Lower lobe of right lung (tissue), 2 donors: ENCODE results near the gene HOXD9. TPM values are rescaled to one million over a fixed set of nuclear protein-coding genes. Genes with fewer than 3 reads are reported as not detected.

ENCODE experiments used
- ATAC-seq, 2 donors: fragments of 200-7000 bp; cut with Tn5 transposase; one replicate each; pipeline ENCODE4 v1.9.1; 2020 to 2022; ENCODE audit warnings: mild to moderate bottlenecking in 2 of 2, moderate library complexity in 2 of 2
- DNase-seq: peaks from one replicate; pipeline ENCODE4 v3.0.0-alpha.2; 2020
- H3K27ac ChIP-seq: fragments of 200-600 bp; one replicate; pipeline ENCODE4 v1.8.0; 2022
- H3K27me3 ChIP-seq: fragments of 200-600 bp; one replicate; pipeline ENCODE4 v1.8.0; 2022; ENCODE audit warnings: low read depth
- H3K36me3 ChIP-seq: fragments of 200-600 bp; one replicate; pipeline ENCODE4 v1.8.0; 2022; ENCODE audit warnings: mild to moderate bottlenecking
- H3K4me1 ChIP-seq: fragments of 200-600 bp; one replicate; pipeline ENCODE4 v1.8.0; 2022
- H3K4me3 ChIP-seq: fragments of 200-600 bp; one replicate; pipeline ENCODE4 v1.8.0; 2022; ENCODE audit warnings: mild to moderate bottlenecking
- H3K9me3 ChIP-seq: fragments of 200-600 bp; one replicate; pipeline ENCODE4 v1.8.0; 2022
- intact Hi-C: fragments of 100-400 bp; cut with DNase I; formaldehyde crosslinking; loops from one replicate; pipeline ENCODE4 v1.11.0; 2022
- total RNA-seq: library from RNA; stranded (reverse); fragmentation: NEBNext Ultra II Directional; extraction: Animal tissue kit (Norgen Biotek cat#: 25700); gene quantifications from one replicate; pipeline ENCODE4 v1.2.1, GENCODE V29; 2021
- TF ChIP-seq, protein P1 (sequence below): fragments of 200-600 bp; IDR thresholded peaks from one replicate; pipeline ENCODE4 v1.8.0; 2022; ENCODE audit warnings: antibody characterized with exemption, mild to moderate bottlenecking
- donor health status: DM: no; HTN: yes; CAD: no; lungs with severe emphysema.

Gene HOXD9
- total RNA-seq, 1 donor from 2014 or later, result 0.86 TPM

DNA sequence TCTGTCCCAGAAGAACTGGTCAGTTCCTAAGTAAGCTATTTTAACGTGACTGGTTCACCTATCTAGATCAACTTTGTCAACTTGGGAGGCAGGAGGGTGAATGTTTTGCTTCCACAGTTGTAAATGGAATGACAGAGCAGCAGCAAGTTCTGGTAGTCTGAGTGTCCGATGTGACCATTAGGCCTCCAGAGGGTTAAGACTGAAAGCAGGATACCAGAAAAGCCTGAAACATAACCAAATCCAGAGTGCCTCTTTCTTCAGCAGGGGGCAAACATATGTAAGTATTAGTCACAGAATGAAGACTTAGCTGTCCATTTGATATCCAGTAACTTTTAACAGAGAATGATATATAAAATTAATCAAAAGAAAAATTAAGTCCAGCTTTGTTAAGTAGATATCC is 43.8 kb downstream of the HOXD9 start:
- TF ChIP-seq, protein P1, sequence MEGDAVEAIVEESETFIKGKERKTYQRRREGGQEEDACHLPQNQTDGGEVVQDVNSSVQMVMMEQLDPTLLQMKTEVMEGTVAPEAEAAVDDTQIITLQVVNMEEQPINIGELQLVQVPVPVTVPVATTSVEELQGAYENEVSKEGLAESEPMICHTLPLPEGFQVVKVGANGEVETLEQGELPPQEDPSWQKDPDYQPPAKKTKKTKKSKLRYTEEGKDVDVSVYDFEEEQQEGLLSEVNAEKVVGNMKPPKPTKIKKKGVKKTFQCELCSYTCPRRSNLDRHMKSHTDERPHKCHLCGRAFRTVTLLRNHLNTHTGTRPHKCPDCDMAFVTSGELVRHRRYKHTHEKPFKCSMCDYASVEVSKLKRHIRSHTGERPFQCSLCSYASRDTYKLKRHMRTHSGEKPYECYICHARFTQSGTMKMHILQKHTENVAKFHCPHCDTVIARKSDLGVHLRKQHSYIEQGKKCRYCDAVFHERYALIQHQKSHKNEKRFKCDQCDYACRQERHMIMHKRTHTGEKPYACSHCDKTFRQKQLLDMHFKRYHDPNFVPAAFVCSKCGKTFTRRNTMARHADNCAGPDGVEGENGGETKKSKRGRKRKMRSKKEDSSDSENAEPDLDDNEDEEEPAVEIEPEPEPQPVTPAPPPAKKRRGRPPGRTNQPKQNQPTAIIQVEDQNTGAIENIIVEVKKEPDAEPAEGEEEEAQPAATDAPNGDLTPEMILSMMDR, result no peak
- Histone ChIP-seq H3K4me3 (no peak overlapping the region), H3K27me3 (peaks cover 100% of the 10 kb centered on the region), H3K36me3 (no peaks in the 10 kb centered on the region), H3K4me1 (peaks cover 2% of the 10 kb centered on the region), H3K27ac (no peak overlapping the region), H3K9me3 (no peaks in the 10 kb centered on the region)
- intact Hi-C loops, result no loop called here
- ATAC-seq, result no peak
- no peak for DNase-seq

DNA sequence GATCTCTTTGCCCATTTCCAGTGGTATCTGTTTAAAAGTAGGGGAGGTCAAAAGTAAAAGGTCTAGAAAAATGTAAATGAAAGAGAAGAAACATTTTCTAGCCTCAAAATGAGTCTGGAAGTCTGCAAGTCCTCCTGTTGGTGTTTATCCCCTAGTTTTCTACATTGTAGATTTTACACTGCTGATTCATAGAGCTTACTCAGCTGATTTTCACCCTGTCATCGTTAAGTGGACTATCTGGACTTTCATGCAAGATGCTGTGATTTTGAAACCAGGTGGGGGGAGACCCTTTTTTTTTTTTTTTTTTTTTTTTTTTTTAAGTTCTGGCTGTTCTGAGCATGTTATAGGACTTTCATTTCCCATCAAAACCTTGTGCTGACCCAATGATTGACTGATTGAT is 44.9 kb downstream of the HOXD9 start:
- intact Hi-C loops, result no loop called here
- peaks cover 100% of the 10 kb centered on the region for H3K27me3 ChIP-seq
- TF ChIP-seq, protein P1, result no peak
- H3K4me1 ChIP-seq, result peaks cover 11% of the 10 kb centered on the region
- no peak overlapping the region for H3K27ac ChIP-seq
- no peak overlapping the region for H3K4me3 ChIP-seq
- no peaks in the 10 kb centered on the region for H3K36me3 ChIP-seq
- ATAC-seq (no peak), DNase-seq (no peak)
- H3K9me3 ChIP-seq, result no peaks in the 10 kb centered on the region

DNA sequence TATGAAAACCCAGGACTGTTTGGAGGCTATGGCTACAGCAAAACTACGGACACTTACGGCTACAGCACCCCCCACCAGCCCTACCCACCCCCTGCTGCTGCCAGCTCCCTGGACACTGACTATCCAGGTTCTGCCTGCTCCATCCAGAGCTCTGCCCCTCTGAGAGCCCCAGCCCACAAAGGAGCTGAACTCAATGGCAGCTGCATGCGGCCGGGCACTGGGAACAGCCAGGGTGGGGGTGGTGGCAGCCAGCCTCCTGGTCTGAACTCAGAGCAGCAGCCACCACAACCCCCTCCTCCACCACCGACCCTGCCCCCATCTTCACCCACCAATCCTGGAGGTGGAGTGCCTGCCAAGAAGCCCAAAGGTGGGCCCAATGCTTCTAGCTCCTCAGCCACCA is 46.7 kb downstream of the HOXD9 start:
- Histone ChIP-seq H3K4me1 (peaks cover 11% of the 10 kb centered on the region), H3K9me3 (no peaks in the 10 kb centered on the region), H3K27ac (no peak overlapping the region), H3K27me3 (peaks cover 97% of the 10 kb centered on the region), H3K36me3 (no peaks in the 10 kb centered on the region), H3K4me3 (no peak overlapping the region)
- intact Hi-C loops, result no loop called here
- ATAC-seq (no peak), DNase-seq (no peak)
- TF ChIP-seq, protein P1, result no peak

DNA sequence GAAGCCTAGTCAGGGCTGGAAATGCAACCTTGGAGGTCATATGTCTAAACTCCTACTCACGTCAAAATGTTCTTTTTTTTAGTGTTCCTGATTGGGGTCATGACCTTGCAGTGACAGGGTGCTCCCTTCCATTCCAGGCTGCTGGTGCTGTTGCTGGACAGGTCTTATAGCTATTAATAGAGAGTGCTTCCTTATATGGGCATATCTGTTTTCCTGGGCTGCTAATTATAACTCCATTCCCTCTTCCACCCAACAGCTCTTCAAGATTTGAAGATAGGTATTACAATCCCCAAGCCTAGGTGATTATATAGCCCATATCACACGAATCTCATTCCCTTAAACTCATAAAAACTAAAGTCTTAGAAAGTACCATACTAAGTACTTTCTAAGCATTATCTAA is 47.2 kb downstream of the HOXD9 start:
- intact Hi-C loops, result no loop called here

DNA sequence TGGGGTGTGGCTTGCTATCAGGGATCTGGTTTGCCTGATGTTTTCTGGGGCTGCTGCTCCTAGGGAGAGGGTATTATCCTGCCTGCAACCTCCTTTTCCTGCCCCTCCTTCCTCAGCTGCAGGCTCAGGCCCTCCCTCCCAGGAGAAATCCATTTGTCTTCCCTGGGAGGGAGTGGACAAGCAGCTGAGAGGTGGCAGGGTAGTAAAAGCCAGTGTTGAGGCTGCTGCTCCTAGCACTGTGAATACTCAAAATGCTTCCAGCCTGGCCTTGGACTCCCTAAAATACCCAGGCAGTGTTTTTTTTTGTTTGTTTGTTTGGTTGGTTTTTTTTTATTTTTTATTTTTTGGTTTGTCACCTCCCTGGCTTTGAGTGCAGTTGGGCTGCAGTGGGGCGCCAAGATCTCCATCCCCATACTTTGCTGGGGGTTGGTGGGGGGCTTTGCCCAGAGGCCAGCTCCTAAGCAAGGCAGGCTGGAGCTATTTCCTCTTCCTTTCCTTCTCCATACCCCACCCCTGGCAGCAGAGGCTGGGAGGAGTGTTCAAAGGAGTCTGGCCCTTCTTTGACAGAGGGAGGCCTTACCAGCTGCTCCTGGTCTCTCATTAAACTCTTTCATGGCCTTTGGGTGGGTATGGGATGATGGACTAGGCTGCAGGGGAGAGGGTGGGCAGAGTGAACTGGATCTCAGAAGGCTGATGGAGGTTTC is 48.2 kb downstream of the HOXD9 start:
- Histone ChIP-seq H3K27ac (no peak overlapping the region), H3K27me3 (peaks cover 97% of the 10 kb centered on the region), H3K36me3 (no peaks in the 10 kb centered on the region), H3K9me3 (no peaks in the 10 kb centered on the region), H3K4me1 (peaks cover 11% of the 10 kb centered on the region), H3K4me3 (no peak overlapping the region)
- intact Hi-C loops, result no loop called here
- ATAC-seq (no peak), DNase-seq (no peak)
- TF ChIP-seq, protein P1, result no peak

More for the DNA sequence above, 47.2 kb downstream of the HOXD9 start:
- ATAC-seq, result no peak
- TF ChIP-seq, protein P1, result no peak
- Histone ChIP-seq H3K27me3 (peaks cover 97% of the 10 kb centered on the region), H3K36me3 (no peaks in the 10 kb centered on the region), H3K4me3 (no peak overlapping the region), H3K27ac (no peak overlapping the region), H3K4me1 (peaks cover 11% of the 10 kb centered on the region), H3K9me3 (no peaks in the 10 kb centered on the region)
- no peak for DNase-seq
